ENCODE data around the gene C17orf50. TPM values are rescaled to one million over a fixed set of nuclear protein-coding genes. Genes with fewer than 3 reads are reported as not detected.
A peak's percentile ranks its signal among the peaks of the same experiment; 100 is the strongest.
"Not testable (repeated sequence)": the region's sequence is repeated elsewhere in the genome, so short reads cannot be mapped to it uniquely, and the experiment has no call there.

Gene C17orf50
- total RNA-seq, 2 experiments from 2014 or later: not detected

- POLR2A ChIA-PET: no interaction called here
- Mint-ChIP-seq H3K27me3 (peaks cover 38% of the 10 kb centered on the region), H3K36me3 (no peaks in the 10 kb centered on the region), H3K9me3 (no peaks in the 10 kb centered on the region), H3K4me3 (no peak overlapping the region), H3K27ac (no peak overlapping the region), H3K4me1 (ENCODE audit: low read depth) (peaks cover 5% of the 10 kb centered on the region)
- peak; percentile 86 for DNase-seq
- CTCF ChIA-PET: interaction anchor here (0.6 to 8.1 kb wide), 59 partner anchors 8 to 1329 kb away, joined by 3 to 131 read pairs (median 4); partner anchors contain the start of genes NLE1, RASL10B and TAF15
- intact Hi-C loops (cut with micrococcal nuclease): loop anchor here (1.0 to 10.0 kb wide), 5 partner anchors 57 to 603 kb away; partner anchors contain the start of genes NLE1, TAF15 and UNC45B
These were observed 13.1 kb upstream of the C17orf50 start for GRCh38 chr17:35747540-35748017.

GRCh38 chr17:35748341-35748841 lies 12.3 kb upstream of the C17orf50 start:
- intact Hi-C loops (cut with micrococcal nuclease): loop anchor here (1.0 to 10.0 kb wide), 3 partner anchors 56 to 604 kb away; partner anchors contain the start of genes NLE1, TAF15 and UNC45B
- no peak for DNase-seq
- Mint-ChIP-seq H3K9me3 (no peaks in the 10 kb centered on the region), H3K27me3 (peaks cover 40% of the 10 kb centered on the region), H3K27ac (no peak overlapping the region), H3K4me3 (no peak overlapping the region), H3K36me3 (no peaks in the 10 kb centered on the region), H3K4me1 (ENCODE audit: low read depth) (peaks cover 5% of the 10 kb centered on the region)
- CTCF ChIA-PET: interaction anchor here (0.7 to 8.1 kb wide), 9 partner anchors 16 to 630 kb away, joined by 3 to 131 read pairs (median 6); partner anchors contain the start of gene TAF15
- POLR2A ChIA-PET: no interaction called here

- H3K4me1 Mint-ChIP-seq (ENCODE audit: low read depth): peaks cover 5% of the 10 kb centered on the region
- CTCF ChIA-PET: interaction anchor here (1.0 to 8.1 kb wide), 6 partner anchors 9 to 141 kb away, joined by 3 to 131 read pairs (median 8); no protein-coding TSS in a partner anchor
- H3K27me3 Mint-ChIP-seq: peaks cover 39% of the 10 kb centered on the region
- no peak overlapping the region for H3K27ac Mint-ChIP-seq
- no peak overlapping the region for H3K4me3 Mint-ChIP-seq
- H3K9me3 Mint-ChIP-seq: no peaks in the 10 kb centered on the region
- intact Hi-C loops (cut with micrococcal nuclease): loop anchor here (1.0 to 10.0 kb wide), 3 partner anchors 56 to 604 kb away; partner anchors contain the start of genes NLE1, TAF15 and UNC45B
- no peak for DNase-seq
- POLR2A ChIA-PET: no interaction called here
- no peaks in the 10 kb centered on the region for H3K36me3 Mint-ChIP-seq
These were observed 11.7 kb upstream of the C17orf50 start for GRCh38 chr17:35748979-35749378.

- ChIA-PET POLR2A (no interaction called here), CTCF (interaction anchor here (0.8 to 8.1 kb wide), 8 partner anchors 10 to 323 kb away, joined by 3 to 131 read pairs (median 4); no protein-coding TSS in a partner anchor)
- Mint-ChIP-seq H3K9me3 (no peaks in the 10 kb centered on the region), H3K4me1 (ENCODE audit: low read depth) (peaks cover 5% of the 10 kb centered on the region), H3K27me3 (peaks cover 36% of the 10 kb centered on the region), H3K36me3 (no peaks in the 10 kb centered on the region), H3K4me3 (no peak overlapping the region), H3K27ac (no peak overlapping the region)
- intact Hi-C loops (cut with micrococcal nuclease): loop anchor here (10.0 kb wide), 2 partner anchors 55 to 605 kb away; partner anchors contain the start of genes NLE1, TAF15 and UNC45B
- DNase-seq: no peak
These were observed 10.9 kb upstream of the C17orf50 start for GRCh38 chr17:35749560-35750412.

GRCh38 chr17:35750526-35751395 lies 9.9 kb upstream of the C17orf50 start:
- Mint-ChIP-seq H3K36me3 (no peaks in the 10 kb centered on the region), H3K4me1 (ENCODE audit: low read depth) (peaks cover 5% of the 10 kb centered on the region), H3K4me3 (no peak overlapping the region), H3K27me3 (peaks cover 36% of the 10 kb centered on the region), H3K27ac (no peak overlapping the region), H3K9me3 (no peaks in the 10 kb centered on the region)
- no peak for DNase-seq
- intact Hi-C loops (cut with micrococcal nuclease): no loop called here
- POLR2A ChIA-PET: no interaction called here
- CTCF ChIA-PET: interaction anchor here (0.9 to 8.1 kb wide), 4 partner anchors 14 to 322 kb away, joined by 3 to 131 read pairs (median 22); no protein-coding TSS in a partner anchor

- H3K4me1 Mint-ChIP-seq (ENCODE audit: low read depth); H3K36me3 Mint-ChIP-seq: not testable (repeated sequence)
These were observed 9.1 kb upstream of the C17orf50 start for GRCh38 chr17:35751541-35751940.

GRCh38 chr17:35752471-35752870 lies 8.2 kb upstream of the C17orf50 start:
- no peaks in the 10 kb centered on the region for H3K9me3 Mint-ChIP-seq
- no peak overlapping the region for H3K27ac Mint-ChIP-seq
- H3K4me1 Mint-ChIP-seq (ENCODE audit: low read depth): peaks cover 5% of the 10 kb centered on the region
- DNase-seq: no peak
- no peaks in the 10 kb centered on the region for H3K36me3 Mint-ChIP-seq
- peaks cover 36% of the 10 kb centered on the region for H3K27me3 Mint-ChIP-seq
- ChIA-PET CTCF (no interaction called here), POLR2A (no interaction called here)
- intact Hi-C loops (cut with micrococcal nuclease): no loop called here
- no peak overlapping the region for H3K4me3 Mint-ChIP-seq

More at GRCh38 chr17:35751541-35751940, 9.1 kb upstream of the C17orf50 start:
- CTCF ChIA-PET: interaction anchor here (4.7 kb wide), 1 partner anchor 13 kb away, joined by 42 read pairs; no protein-coding TSS in a partner anchor
- intact Hi-C loops (cut with micrococcal nuclease); H3K9me3 Mint-ChIP-seq; H3K27ac Mint-ChIP-seq; POLR2A ChIA-PET; H3K4me3 Mint-ChIP-seq; DNase-seq: not testable (repeated sequence)
- H3K27me3 Mint-ChIP-seq: peaks cover 36% of the 10 kb centered on the region

- CTCF ChIA-PET: no interaction called here
- no peaks in the 10 kb centered on the region for H3K9me3 Mint-ChIP-seq
- H3K27me3 Mint-ChIP-seq: peaks cover 36% of the 10 kb centered on the region
- intact Hi-C loops (cut with micrococcal nuclease): loop anchor here (1.0 kb wide), 1 partner anchor 8 kb away; no protein-coding TSS in a partner anchor
- H3K4me1 Mint-ChIP-seq (ENCODE audit: low read depth): peaks cover 5% of the 10 kb centered on the region
- H3K36me3 Mint-ChIP-seq: no peaks in the 10 kb centered on the region
- no peak within 1 kb of the TSS for H3K27ac Mint-ChIP-seq
- POLR2A ChIA-PET: no interaction called here
- H3K4me3 Mint-ChIP-seq: no peak within 1 kb of the TSS
- no peak for DNase-seq
These were observed 7.5 kb upstream of the C17orf50 start, which contains the start of gene GAS2L2 for GRCh38 chr17:35752945-35753764. GAS2L2 (minus strand) TSS chr17:35753239; CDS start chr17:35752850, 389 bp downstream.

- Mint-ChIP-seq H3K27me3 (peaks cover 9% of the 10 kb centered on the region), H3K4me1 (ENCODE audit: low read depth) (no peaks in the 10 kb centered on the region), H3K27ac (no peak overlapping the region), H3K9me3 (no peaks in the 10 kb centered on the region), H3K36me3 (no peaks in the 10 kb centered on the region), H3K4me3 (no peak overlapping the region)
- no peak for DNase-seq
- ChIA-PET POLR2A (no interaction called here), CTCF (interaction anchor here (0.6 to 2.2 kb wide), 2 partner anchors 10 to 12 kb away, joined by 3 to 8 read pairs; no protein-coding TSS in a partner anchor)
- intact Hi-C loops (cut with micrococcal nuclease): no loop called here
These were observed 3.4 kb upstream of the C17orf50 start for GRCh38 chr17:35757243-35757642.

GRCh38 chr17:35761601-35762000 lies 914 bp downstream of the C17orf50 start:
- ChIA-PET CTCF (interaction anchor here (0.8 to 9.2 kb wide), 2 partner anchors 14 to 47 kb away, joined by 3 to 336 read pairs; partner anchors contain the start of gene TAF15), POLR2A (interaction anchor here (1.1 kb wide), 1 partner anchor 47 kb away, joined by 3 read pairs; the partner anchor contains the start of gene TAF15)
- no peak for DNase-seq
- Mint-ChIP-seq H3K4me3 (no peak overlapping the region), H3K4me1 (ENCODE audit: low read depth) (peaks cover 9% of the 10 kb centered on the region), H3K9me3 (no peaks in the 10 kb centered on the region), H3K36me3 (no peaks in the 10 kb centered on the region), H3K27me3 (no peaks in the 10 kb centered on the region), H3K27ac (no peak overlapping the region)
- intact Hi-C loops (cut with micrococcal nuclease): loop anchor here (1.0 kb wide), 1 partner anchor 8 kb away; the partner anchor contains the start of gene GAS2L2

All from activated CD4-positive, alpha-beta memory T cell treated with anti-CD3 and anti-CD28 coated beads for 36 hours (primary cell).